HT1080 (cell line): Measurements from ENCODE around the gene GPR25. TPM values are rescaled to one million over a fixed set of nuclear protein-coding genes. Genes with fewer than 3 reads are reported as not detected.
"Not testable (repeated sequence)": the region's sequence is repeated elsewhere in the genome, so short reads cannot be mapped to it uniquely, and the experiment has no call there.

Experiments used
- DNase-seq: peaks from one replicate; pipeline ENCODE4 v3.0.0-alpha.2; 2015; ENCODE audit warnings: low read depth
- total RNA-seq: library from RNA; depleted of rRNA; stranded (reverse); fragments of >200 nt; shearing (Covaris generic); gene quantifications from 2 replicates; pipeline ENCODE4 v1.2.3, GENCODE V29; 2014; rRNA removed

GPR25 gene
- total RNA-seq, 1 experiment from 2014 or later: not detected

DNA sequence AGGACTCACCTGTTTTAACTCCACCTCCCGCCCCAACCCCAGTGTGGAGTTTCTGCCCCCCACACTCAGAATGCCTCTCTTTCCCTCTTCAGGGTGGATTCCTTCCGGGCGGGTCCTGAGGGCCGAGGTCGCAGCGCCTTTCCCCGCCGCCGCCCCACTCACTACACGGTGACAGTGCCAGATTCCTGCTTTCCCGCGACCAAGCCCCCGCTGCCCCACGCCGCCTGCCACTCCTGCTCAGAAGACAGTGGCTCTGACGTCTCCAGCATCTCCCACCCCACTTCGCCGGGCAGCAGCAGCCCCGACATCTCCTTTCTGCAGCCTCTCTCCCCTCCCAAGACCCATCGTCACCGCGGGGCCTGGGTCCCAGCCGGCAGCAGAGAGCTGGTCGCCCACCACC is 38.6 kb downstream of the GPR25 start:
- DNase-seq: no peak

DNA sequence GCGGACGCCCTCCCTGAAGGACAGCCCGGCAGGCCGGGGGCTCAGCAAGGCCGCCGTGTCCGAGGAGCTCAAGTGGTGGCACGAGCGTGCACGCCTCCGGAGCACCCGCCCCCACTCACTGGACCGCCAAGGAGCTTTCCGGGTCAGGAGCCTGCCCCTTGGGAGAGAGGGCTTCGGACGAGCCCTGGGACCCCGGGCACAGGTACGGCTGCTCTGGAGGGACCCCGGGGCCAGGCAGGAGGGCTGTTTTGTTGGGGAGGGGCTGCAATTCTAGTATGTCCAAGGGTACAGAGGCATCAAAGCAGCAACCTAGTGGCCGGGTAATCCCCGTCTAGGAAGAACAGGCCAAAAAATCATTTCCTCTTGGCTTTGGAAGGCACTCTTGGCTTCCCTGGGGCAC is 39.2 kb downstream of the GPR25 start:
- DNase-seq: not testable (repeated sequence)

DNA sequence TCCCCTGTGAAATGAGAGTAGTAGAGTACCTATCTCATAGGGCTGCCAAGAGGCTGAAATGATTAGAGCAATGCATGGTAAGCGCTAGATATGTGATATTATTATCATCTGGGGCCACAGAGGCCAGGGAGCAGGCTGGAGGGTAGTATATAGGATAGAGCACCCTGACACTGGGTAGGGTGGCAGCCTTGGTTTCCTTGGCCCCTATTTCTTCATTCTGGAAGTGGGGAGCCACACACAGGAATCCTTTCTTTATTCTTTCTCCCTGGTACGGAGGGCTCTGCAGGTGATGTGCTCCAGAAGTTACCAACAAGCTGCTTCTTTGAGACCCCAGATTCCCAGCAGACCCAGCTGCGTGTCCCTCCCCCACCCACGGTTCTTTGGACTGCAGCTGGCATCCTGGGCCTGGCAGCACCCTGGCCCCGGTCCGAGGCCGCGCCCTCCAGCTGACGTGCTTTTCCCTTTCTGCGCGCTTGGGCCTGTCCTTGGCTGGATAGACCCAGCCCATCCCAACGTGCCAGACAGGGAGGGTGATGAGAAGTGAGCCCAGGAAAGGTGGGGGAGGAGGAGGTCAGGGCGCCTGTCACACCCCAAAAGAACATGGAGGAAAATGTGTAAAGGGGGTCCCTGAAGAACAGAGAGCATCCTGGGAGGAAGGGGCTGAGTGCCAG is 40.1 kb downstream of the GPR25 start:
- no peak for DNase-seq

- DNase-seq: no peak
Measured at GRCh38 chr1:200916152-200916551, 43.4 kb downstream of the GPR25 start.

- DNase-seq: no peak
Measured at GRCh38 chr1:200916681-200917080, 43.9 kb downstream of the GPR25 start.

DNA sequence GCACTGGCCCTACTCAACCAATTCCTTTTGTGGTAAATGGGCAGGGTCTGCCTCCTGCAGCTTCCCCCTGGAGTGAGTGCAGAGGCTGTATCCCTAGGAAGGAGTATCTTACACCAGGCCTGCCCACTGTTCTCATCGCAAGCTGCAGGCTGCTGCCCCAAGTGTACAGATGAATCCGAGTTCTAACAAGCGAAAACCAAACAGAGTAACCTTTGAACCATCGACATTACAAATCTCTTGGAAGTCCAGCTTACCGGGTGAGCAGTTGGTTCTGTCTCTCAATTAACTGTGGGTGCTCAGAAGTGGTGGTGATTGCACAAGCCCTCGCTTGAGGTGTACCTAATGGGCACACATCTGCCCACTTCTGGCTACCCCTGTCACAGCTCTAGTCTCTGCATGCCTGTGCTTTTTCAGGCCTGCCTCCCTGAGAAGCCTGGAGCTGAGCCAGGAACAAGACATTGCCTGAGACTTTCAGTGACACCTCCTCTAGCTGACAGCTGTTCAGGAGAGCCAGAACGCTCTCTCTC is 44.6 kb downstream of the GPR25 start:
- no peak for DNase-seq

GRCh38 chr1:200918006-200918405 is 45.2 kb downstream of the GPR25 start:
- DNase-seq: no peak

- DNase-seq: no peak
Measured at GRCh38 chr1:200919386-200919785, 46.6 kb downstream of the GPR25 start.

- DNase-seq: no peak
Measured at GRCh38 chr1:200921571-200922110, 48.9 kb downstream of the GPR25 start.

GRCh38 chr1:200922406-200922805 is 49.6 kb downstream of the GPR25 start:
- DNase-seq: no peak

- DNase-seq: peak; percentile 27
Measured at GRCh38 chr1:200923601-200924000, 50.8 kb downstream of the GPR25 start.

Other genes starting within 250 kb of the GPR25 start
- gene DDX59, start 203.1 kb upstream of the GPR25 start, total RNA-seq: 12.6 and 13.8 TPM in 2 replicates
- 17.0 and 17.8 TPM in 2 replicates for gene CAMSAP2, start 134.1 kb upstream of the GPR25 start, total RNA-seq
- gene INAVA, start 21.9 kb downstream of the GPR25 start, total RNA-seq: not detected in 2 replicates
- 4.7 and 5.2 TPM in 2 replicates for gene KIF21B, start 150.7 kb downstream of the GPR25 start, total RNA-seq
- gene CACNA1S, start 239.4 kb downstream of the GPR25 start, total RNA-seq: not detected in 2 replicates